H9 (cell line): ENCODE results near the gene MAP2K7. TPM values are rescaled to one million over a fixed set of nuclear protein-coding genes. Genes with fewer than 3 reads are reported as not detected.

Experiments
- DNase-seq: peaks from one replicate; pipeline ENCODE4 v3.0.0-alpha.2; 2017
- H2AFZ ChIP-seq: one replicate; pipeline ENCODE4 v1.6.1; 2013; ENCODE audit warnings: mild to moderate bottlenecking, low read length, control low read depth, moderate library complexity
- H2AK5ac ChIP-seq: 2 replicates; pipeline ENCODE4 v1.6.1; 2013; ENCODE audit warnings: low read length, control low read depth, mixed read lengths; ENCODE audit not compliant: insufficient read length
- H2BK120ac ChIP-seq: one replicate; pipeline ENCODE4 v1.6.1; 2013; ENCODE audit warnings: low read depth, mild to moderate bottlenecking, low read length, control low read depth, inconsistent platforms; ENCODE audit not compliant: poor library complexity, severe bottlenecking
- H2BK12ac ChIP-seq: 2 replicates; pipeline ENCODE4 v1.6.1; 2013; ENCODE audit warnings: low read length, control low read depth, mixed read lengths, low read depth; ENCODE audit not compliant: insufficient read length
- H2BK15ac ChIP-seq: 2 replicates; pipeline ENCODE4 v1.6.1; 2013; ENCODE audit warnings: low read depth, low read length, control low read depth
- H2BK20ac ChIP-seq: one replicate; pipeline ENCODE4 v1.6.1; 2013; ENCODE audit warnings: low read depth, mild to moderate bottlenecking, low read length, control low read depth, inconsistent platforms; ENCODE audit not compliant: poor library complexity, severe bottlenecking
- H2BK5ac ChIP-seq: 2 replicates; pipeline ENCODE4 v1.6.1; 2013; ENCODE audit warnings: low read length, control low read depth, mixed read lengths; ENCODE audit not compliant: insufficient read length
- H3K14ac ChIP-seq: 2 replicates; pipeline ENCODE4 v1.6.1; 2013; ENCODE audit warnings: low read length, control low read depth; ENCODE audit not compliant: insufficient read depth
- H3K18ac ChIP-seq: 2 replicates; pipeline ENCODE4 v1.6.1; 2013; ENCODE audit warnings: low read depth, mild to moderate bottlenecking, mixed read lengths, low read length, control low read depth; ENCODE audit not compliant: insufficient read length
- H3K23ac ChIP-seq: 2 replicates; pipeline ENCODE4 v1.6.1; 2013; ENCODE audit warnings: low read length, control low read depth, mixed read lengths, low read depth; ENCODE audit not compliant: insufficient read length
- H3K23me2 ChIP-seq: 2 replicates; pipeline ENCODE4 v1.6.1; 2013; ENCODE audit warnings: low read depth, mild to moderate bottlenecking, mixed read lengths, low read length, control low read depth; ENCODE audit not compliant: insufficient read length, poor library complexity, severe bottlenecking
- H3K27ac ChIP-seq: 2 replicates; pipeline ENCODE4 v1.5.1; 2013; ENCODE audit warnings: low read length, control low read depth, mixed read lengths, low read depth; ENCODE audit not compliant: insufficient read length
- H3K27me3 ChIP-seq: 2 replicates; pipeline ENCODE4 v1.6.1; 2013; ENCODE audit warnings: low read length, control low read depth, inconsistent platforms; ENCODE audit not compliant: insufficient read depth
- H3K4ac ChIP-seq: 2 replicates; pipeline ENCODE4 v1.6.1; 2013; ENCODE audit warnings: low read depth, mild to moderate bottlenecking, control low read depth, inconsistent platforms, low read length, moderate library complexity
- H3K4me1 ChIP-seq: 2 replicates; pipeline ENCODE4 v1.6.1; 2013; ENCODE audit warnings: low read length, control low read depth, inconsistent platforms; ENCODE audit not compliant: insufficient read depth
- H3K4me2 ChIP-seq: 2 replicates; pipeline ENCODE4 v1.6.1; 2013; ENCODE audit warnings: low read length, control low read depth, mixed read lengths; ENCODE audit not compliant: insufficient read length, insufficient read depth
- H3K56ac ChIP-seq: 2 replicates; pipeline ENCODE4 v1.6.1; 2013; ENCODE audit warnings: low read depth, mild to moderate bottlenecking, mixed read lengths, low read length, control low read depth; ENCODE audit not compliant: insufficient read length
- H3K79me1 ChIP-seq: 2 replicates; pipeline ENCODE4 v1.6.1; 2013; ENCODE audit warnings: low read depth, mild to moderate bottlenecking, moderate library complexity, low read length, control low read depth, inconsistent platforms; ENCODE audit not compliant: insufficient read depth, poor library complexity, severe bottlenecking
- H3K79me2 ChIP-seq: 2 replicates; pipeline ENCODE4 v1.6.1; 2013; ENCODE audit warnings: low read length, control low read depth, inconsistent platforms; ENCODE audit not compliant: insufficient read depth
- H3K9ac ChIP-seq: 2 replicates; pipeline ENCODE4 v1.6.1; 2013; ENCODE audit warnings: low read length, control low read depth, mixed read lengths; ENCODE audit not compliant: insufficient read length; ENCODE audit errors: extremely low read depth
- H3K9me3 ChIP-seq: one replicate; pipeline ENCODE4 v1.6.1; 2013; ENCODE audit warnings: low read depth, low read length, inconsistent platforms; ENCODE audit not compliant: control insufficient read depth
- H3T11ph ChIP-seq: one replicate; pipeline ENCODE4 v1.6.1; 2013; ENCODE audit warnings: mild to moderate bottlenecking, low read length, control low read depth, inconsistent platforms
- H4K20me1 ChIP-seq: one replicate; pipeline ENCODE4 v1.6.1; 2013; ENCODE audit not compliant: control insufficient read depth, insufficient read length, insufficient read depth
- H4K5ac ChIP-seq: 2 replicates; pipeline ENCODE4 v1.6.1; 2013; ENCODE audit warnings: low read depth, mild to moderate bottlenecking, mixed read lengths, low read length, control low read depth; ENCODE audit not compliant: insufficient read length
- H4K8ac ChIP-seq: replicated peaks from 2 replicates; pipeline ENCODE4 v1.6.1; 2013; ENCODE audit warnings: low read length, control low read depth, mixed read lengths, low read depth; ENCODE audit not compliant: insufficient read length
- H4K91ac ChIP-seq: 2 replicates; pipeline ENCODE4 v1.6.1; 2013; ENCODE audit warnings: low read depth, mild to moderate bottlenecking, moderate library complexity, mixed read lengths, low read length, control low read depth; ENCODE audit not compliant: insufficient read length
- H3K27ac Mint-ChIP-seq, 3 experiments: 2 replicates in 2 of 3; 3 replicates in 1 of 3; pipeline ENCODE4 v1.8.0; 2020 to 2021; ENCODE audit warnings: mixed read lengths in 3 of 3, mild to moderate bottlenecking in 1 of 3, moderate library complexity in 1 of 3
- H3K27me3 Mint-ChIP-seq: 2 replicates; pipeline ENCODE4 v1.8.0; 2021; ENCODE audit warnings: low read depth, mild to moderate bottlenecking, moderate library complexity, mixed read lengths
- H3K36me3 Mint-ChIP-seq, 3 experiments: 2 replicates in 2 of 3; 3 replicates in 1 of 3; pipeline ENCODE4 v1.8.0; 2020 to 2021; ENCODE audit warnings: low read depth in 3 of 3, mixed read lengths in 3 of 3; ENCODE audit not compliant: insufficient read depth in 1 of 3
- H3K4me1 Mint-ChIP-seq, 2 experiments: 2 replicates each; pipeline ENCODE4 v1.8.0; 2020; ENCODE audit warnings: mixed read lengths in 2 of 2
- H3K4me3 Mint-ChIP-seq, 2 experiments: 2 replicates in 1 of 2; 3 replicates in 1 of 2; pipeline ENCODE4 v1.8.0; 2020 to 2021; ENCODE audit warnings: mild to moderate bottlenecking in 2 of 2, mixed read lengths in 2 of 2, moderate library complexity in 1 of 2
- H3K9me3 Mint-ChIP-seq, 2 experiments: 2 replicates in 1 of 2; 3 replicates in 1 of 2; pipeline ENCODE4 v1.8.0; 2020; ENCODE audit warnings: mild to moderate bottlenecking in 2 of 2, mixed read lengths in 2 of 2, moderate library complexity in 1 of 2
- CTCF ChIP-seq: fragments of 200-600 bp; sonication (generic); conservative IDR thresholded peaks from 3 replicates; pipeline ENCODE4 v1.8.0; 2021; ENCODE audit warnings: antibody characterized with exemption, mild to moderate bottlenecking
- WGBS: extraction: QIAGEN DNeasy Blood & Tissue Kit; methylation state at CpG from one replicate; pipeline ENCODE4 v1.1.7; 2013; ENCODE audit warnings: missing lambda C conversion rate, low lambda C conversion rate, mixed read lengths; ENCODE audit not compliant: insufficient read length; ENCODE audit errors: extremely low coverage; 5-methylcytosine and 5-hydroxymethylcytosine counted together
- total RNA-seq: library from RNA; stranded (reverse); gene quantifications from 2 replicates; pipeline ENCODE4 v1.2.1, GENCODE V29; 2021

MAP2K7 gene
- total RNA-seq, 1 experiment from 2014 or later = 48.1 TPM

- H3K14ac ChIP-seq = no peak overlapping the region
- peak overlapping the region in 1 of 2 experiments; percentile 5; a peak in 1 of 5 replicates for H3K4me3 Mint-ChIP-seq
Observed at GRCh38 chr19:7877249-7877836, 26.3 kb upstream of the MAP2K7 start.

More at GRCh38 chr19:7877249-7877836, 26.3 kb upstream of the MAP2K7 start:
- Histone ChIP-seq H4K8ac (no peak overlapping the region), H4K91ac (no peak overlapping the region), H4K20me1 (no peaks in the 10 kb centered on the region), H2BK15ac (no peak overlapping the region), H2AK5ac (no peak overlapping the region), H3K79me1 (no peaks in the 10 kb centered on the region), H2BK5ac (no peak overlapping the region), H3K18ac (no peak overlapping the region), H3K27me3 (peaks cover 1% of the 10 kb centered on the region; the same call in 1 of the 2 replicates), H2BK120ac (no peak overlapping the region), H3K23me2 (peaks cover 8% of the 10 kb centered on the region), H3K9me3 (no peaks in the 10 kb centered on the region), H4K5ac (no peak overlapping the region), H2AFZ (no peak overlapping the region), H3K79me2 (no peaks in the 10 kb centered on the region), H3K56ac (no peak overlapping the region), H2BK12ac (no peak overlapping the region), H3K27ac (no peak overlapping the region), H3K9ac (no peak overlapping the region), H2BK20ac (no peak overlapping the region), H3T11ph (no peak overlapping the region), H3K4ac (no peak overlapping the region), H3K4me1 (no peaks in the 10 kb centered on the region), H3K4me2 (no peak overlapping the region), H3K23ac (no peak overlapping the region)
- Mint-ChIP-seq H3K9me3 (peaks cover 4 to 7% of the 10 kb centered on the region in 2 experiments; a peak in 2 of 5 replicates), H3K27ac (peak overlapping the region in 1 of 3 experiments; percentile 34; a peak in 1 of 7 replicates), H3K4me1 (peaks cover 4 to 10% of the 10 kb centered on the region in 2 experiments; a peak in 3 of 4 replicates), H3K36me3 (peaks cover 0 to 2% (median 0%) of the 10 kb centered on the region in 3 experiments; a peak in 2 of 7 replicates), H3K27me3 (peaks cover 13% of the 10 kb centered on the region)
- no peak for DNase-seq
- TF ChIP-seq CTCF = no peak
- WGBS = no CpG with 5 or more reads among the region's 6 CpGs
